H9 (cell line): Measurements from ENCODE around the gene SETD3. TPM values are rescaled to one million over a fixed set of nuclear protein-coding genes. Genes with fewer than 3 reads are reported as not detected.

Experiments
- DNase-seq: peaks from one replicate; pipeline ENCODE4 v3.0.0-alpha.2; 2017
- H2AFZ ChIP-seq: one replicate; pipeline ENCODE4 v1.6.1; 2013; ENCODE audit warnings: mild to moderate bottlenecking, low read length, control low read depth, moderate library complexity
- H2AK5ac ChIP-seq: 2 replicates; pipeline ENCODE4 v1.6.1; 2013; ENCODE audit warnings: low read length, control low read depth, mixed read lengths; ENCODE audit not compliant: insufficient read length
- H2BK120ac ChIP-seq: one replicate; pipeline ENCODE4 v1.6.1; 2013; ENCODE audit warnings: low read depth, mild to moderate bottlenecking, low read length, control low read depth, inconsistent platforms; ENCODE audit not compliant: poor library complexity, severe bottlenecking
- H2BK12ac ChIP-seq: 2 replicates; pipeline ENCODE4 v1.6.1; 2013; ENCODE audit warnings: low read length, control low read depth, mixed read lengths, low read depth; ENCODE audit not compliant: insufficient read length
- H2BK15ac ChIP-seq: 2 replicates; pipeline ENCODE4 v1.6.1; 2013; ENCODE audit warnings: low read depth, low read length, control low read depth
- H2BK20ac ChIP-seq: one replicate; pipeline ENCODE4 v1.6.1; 2013; ENCODE audit warnings: low read depth, mild to moderate bottlenecking, low read length, control low read depth, inconsistent platforms; ENCODE audit not compliant: poor library complexity, severe bottlenecking
- H2BK5ac ChIP-seq: 2 replicates; pipeline ENCODE4 v1.6.1; 2013; ENCODE audit warnings: low read length, control low read depth, mixed read lengths; ENCODE audit not compliant: insufficient read length
- H3K14ac ChIP-seq: 2 replicates; pipeline ENCODE4 v1.6.1; 2013; ENCODE audit warnings: low read length, control low read depth; ENCODE audit not compliant: insufficient read depth
- H3K18ac ChIP-seq: 2 replicates; pipeline ENCODE4 v1.6.1; 2013; ENCODE audit warnings: low read depth, mild to moderate bottlenecking, mixed read lengths, low read length, control low read depth; ENCODE audit not compliant: insufficient read length
- H3K23ac ChIP-seq: 2 replicates; pipeline ENCODE4 v1.6.1; 2013; ENCODE audit warnings: low read length, control low read depth, mixed read lengths, low read depth; ENCODE audit not compliant: insufficient read length
- H3K23me2 ChIP-seq: 2 replicates; pipeline ENCODE4 v1.6.1; 2013; ENCODE audit warnings: low read depth, mild to moderate bottlenecking, mixed read lengths, low read length, control low read depth; ENCODE audit not compliant: insufficient read length, poor library complexity, severe bottlenecking
- H3K27ac ChIP-seq: 2 replicates; pipeline ENCODE4 v1.5.1; 2013; ENCODE audit warnings: low read length, control low read depth, mixed read lengths, low read depth; ENCODE audit not compliant: insufficient read length
- H3K27me3 ChIP-seq: 2 replicates; pipeline ENCODE4 v1.6.1; 2013; ENCODE audit warnings: low read length, control low read depth, inconsistent platforms; ENCODE audit not compliant: insufficient read depth
- H3K4ac ChIP-seq: 2 replicates; pipeline ENCODE4 v1.6.1; 2013; ENCODE audit warnings: low read depth, mild to moderate bottlenecking, control low read depth, inconsistent platforms, low read length, moderate library complexity
- H3K4me1 ChIP-seq: 2 replicates; pipeline ENCODE4 v1.6.1; 2013; ENCODE audit warnings: low read length, control low read depth, inconsistent platforms; ENCODE audit not compliant: insufficient read depth
- H3K4me2 ChIP-seq: 2 replicates; pipeline ENCODE4 v1.6.1; 2013; ENCODE audit warnings: low read length, control low read depth, mixed read lengths; ENCODE audit not compliant: insufficient read length, insufficient read depth
- H3K56ac ChIP-seq: 2 replicates; pipeline ENCODE4 v1.6.1; 2013; ENCODE audit warnings: low read depth, mild to moderate bottlenecking, mixed read lengths, low read length, control low read depth; ENCODE audit not compliant: insufficient read length
- H3K79me1 ChIP-seq: 2 replicates; pipeline ENCODE4 v1.6.1; 2013; ENCODE audit warnings: low read depth, mild to moderate bottlenecking, moderate library complexity, low read length, control low read depth, inconsistent platforms; ENCODE audit not compliant: insufficient read depth, poor library complexity, severe bottlenecking
- H3K79me2 ChIP-seq: 2 replicates; pipeline ENCODE4 v1.6.1; 2013; ENCODE audit warnings: low read length, control low read depth, inconsistent platforms; ENCODE audit not compliant: insufficient read depth
- H3K9ac ChIP-seq: 2 replicates; pipeline ENCODE4 v1.6.1; 2013; ENCODE audit warnings: low read length, control low read depth, mixed read lengths; ENCODE audit not compliant: insufficient read length; ENCODE audit errors: extremely low read depth
- H3K9me3 ChIP-seq: one replicate; pipeline ENCODE4 v1.6.1; 2013; ENCODE audit warnings: low read depth, low read length, inconsistent platforms; ENCODE audit not compliant: control insufficient read depth
- H3T11ph ChIP-seq: one replicate; pipeline ENCODE4 v1.6.1; 2013; ENCODE audit warnings: mild to moderate bottlenecking, low read length, control low read depth, inconsistent platforms
- H4K20me1 ChIP-seq: one replicate; pipeline ENCODE4 v1.6.1; 2013; ENCODE audit not compliant: control insufficient read depth, insufficient read length, insufficient read depth
- H4K5ac ChIP-seq: 2 replicates; pipeline ENCODE4 v1.6.1; 2013; ENCODE audit warnings: low read depth, mild to moderate bottlenecking, mixed read lengths, low read length, control low read depth; ENCODE audit not compliant: insufficient read length
- H4K8ac ChIP-seq: replicated peaks from 2 replicates; pipeline ENCODE4 v1.6.1; 2013; ENCODE audit warnings: low read length, control low read depth, mixed read lengths, low read depth; ENCODE audit not compliant: insufficient read length
- H4K91ac ChIP-seq: 2 replicates; pipeline ENCODE4 v1.6.1; 2013; ENCODE audit warnings: low read depth, mild to moderate bottlenecking, moderate library complexity, mixed read lengths, low read length, control low read depth; ENCODE audit not compliant: insufficient read length
- H3K27ac Mint-ChIP-seq, 3 experiments: 2 replicates in 2 of 3; 3 replicates in 1 of 3; pipeline ENCODE4 v1.8.0; 2020 to 2021; ENCODE audit warnings: mixed read lengths in 3 of 3, mild to moderate bottlenecking in 1 of 3, moderate library complexity in 1 of 3
- H3K27me3 Mint-ChIP-seq: 2 replicates; pipeline ENCODE4 v1.8.0; 2021; ENCODE audit warnings: low read depth, mild to moderate bottlenecking, moderate library complexity, mixed read lengths
- H3K36me3 Mint-ChIP-seq, 3 experiments: 2 replicates in 2 of 3; 3 replicates in 1 of 3; pipeline ENCODE4 v1.8.0; 2020 to 2021; ENCODE audit warnings: low read depth in 3 of 3, mixed read lengths in 3 of 3; ENCODE audit not compliant: insufficient read depth in 1 of 3
- H3K4me1 Mint-ChIP-seq, 2 experiments: 2 replicates each; pipeline ENCODE4 v1.8.0; 2020; ENCODE audit warnings: mixed read lengths in 2 of 2
- H3K4me3 Mint-ChIP-seq, 2 experiments: 2 replicates in 1 of 2; 3 replicates in 1 of 2; pipeline ENCODE4 v1.8.0; 2020 to 2021; ENCODE audit warnings: mild to moderate bottlenecking in 2 of 2, mixed read lengths in 2 of 2, moderate library complexity in 1 of 2
- H3K9me3 Mint-ChIP-seq, 2 experiments: 2 replicates in 1 of 2; 3 replicates in 1 of 2; pipeline ENCODE4 v1.8.0; 2020; ENCODE audit warnings: mild to moderate bottlenecking in 2 of 2, mixed read lengths in 2 of 2, moderate library complexity in 1 of 2
- WGBS: extraction: QIAGEN DNeasy Blood & Tissue Kit; methylation state at CpG from one replicate; pipeline ENCODE4 v1.1.7; 2013; ENCODE audit warnings: missing lambda C conversion rate, low lambda C conversion rate, mixed read lengths; ENCODE audit not compliant: insufficient read length; ENCODE audit errors: extremely low coverage; 5-methylcytosine and 5-hydroxymethylcytosine counted together
- total RNA-seq: library from RNA; stranded (reverse); gene quantifications from 2 replicates; pipeline ENCODE4 v1.2.1, GENCODE V29; 2021
- TF ChIP-seq, protein P1 (sequence below): fragments of 200-600 bp; sonication (generic); conservative IDR thresholded peaks from 3 replicates; pipeline ENCODE4 v1.8.0; 2021; ENCODE audit warnings: antibody characterized with exemption, mild to moderate bottlenecking

The SETD3 gene
- total RNA-seq, 1 experiment from 2014 or later = 56.7 TPM

DNA sequence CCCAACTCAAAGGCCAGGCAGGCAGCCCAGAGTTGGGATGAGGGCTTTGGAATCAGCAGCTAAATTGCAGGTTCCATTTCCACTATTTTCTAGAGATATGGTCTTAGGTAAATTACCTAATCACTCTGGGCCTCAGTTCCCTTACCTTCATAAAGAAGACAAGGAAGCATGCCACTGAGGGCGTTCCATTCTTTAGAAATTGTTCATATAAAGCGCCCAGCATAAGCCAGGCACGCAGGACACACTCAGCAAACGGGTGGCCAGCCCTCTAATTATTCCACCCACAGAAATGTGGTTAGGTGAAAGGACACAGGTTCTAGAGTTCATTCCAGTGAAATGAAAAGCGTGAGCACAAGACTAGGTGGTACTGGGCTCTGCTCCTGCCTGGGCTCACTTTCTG, 120.8 kb downstream of the SETD3 start:
- no peak overlapping the region for H3K4ac ChIP-seq
- no peak overlapping the region for H3T11ph ChIP-seq
- no peak overlapping the region for H4K91ac ChIP-seq
- H3K18ac ChIP-seq = no peak overlapping the region
- no peaks in the 10 kb centered on the region for H4K20me1 ChIP-seq
- H2AFZ ChIP-seq = no peak overlapping the region
- no peak overlapping the region for H4K5ac ChIP-seq
- H2BK120ac ChIP-seq = no peak overlapping the region
- H2BK12ac ChIP-seq = no peak overlapping the region
- Mint-ChIP-seq H3K9me3 (no peaks in the 10 kb centered on the region), H3K27me3 (peaks cover 7% of the 10 kb centered on the region), H3K4me3 (no peak overlapping the region), H3K27ac (no peak overlapping the region), H3K36me3 (no peaks in the 10 kb centered on the region), H3K4me1 (peaks cover 23 to 29% of the 10 kb centered on the region in 2 experiments)
- H3K79me1 ChIP-seq = no peaks in the 10 kb centered on the region
- no peak overlapping the region for H3K56ac ChIP-seq
- no peak overlapping the region for H2BK5ac ChIP-seq
- no peak overlapping the region for H3K4me2 ChIP-seq
- H2BK15ac ChIP-seq = no peak overlapping the region
- WGBS = no CpG with 5 or more reads among the region's 5 CpGs
- H3K79me2 ChIP-seq = no peaks in the 10 kb centered on the region
- H3K23me2 ChIP-seq = no peaks in the 10 kb centered on the region
- H3K27me3 ChIP-seq = no peaks in the 10 kb centered on the region
- H3K9me3 ChIP-seq = no peaks in the 10 kb centered on the region
- TF ChIP-seq, protein P1, sequence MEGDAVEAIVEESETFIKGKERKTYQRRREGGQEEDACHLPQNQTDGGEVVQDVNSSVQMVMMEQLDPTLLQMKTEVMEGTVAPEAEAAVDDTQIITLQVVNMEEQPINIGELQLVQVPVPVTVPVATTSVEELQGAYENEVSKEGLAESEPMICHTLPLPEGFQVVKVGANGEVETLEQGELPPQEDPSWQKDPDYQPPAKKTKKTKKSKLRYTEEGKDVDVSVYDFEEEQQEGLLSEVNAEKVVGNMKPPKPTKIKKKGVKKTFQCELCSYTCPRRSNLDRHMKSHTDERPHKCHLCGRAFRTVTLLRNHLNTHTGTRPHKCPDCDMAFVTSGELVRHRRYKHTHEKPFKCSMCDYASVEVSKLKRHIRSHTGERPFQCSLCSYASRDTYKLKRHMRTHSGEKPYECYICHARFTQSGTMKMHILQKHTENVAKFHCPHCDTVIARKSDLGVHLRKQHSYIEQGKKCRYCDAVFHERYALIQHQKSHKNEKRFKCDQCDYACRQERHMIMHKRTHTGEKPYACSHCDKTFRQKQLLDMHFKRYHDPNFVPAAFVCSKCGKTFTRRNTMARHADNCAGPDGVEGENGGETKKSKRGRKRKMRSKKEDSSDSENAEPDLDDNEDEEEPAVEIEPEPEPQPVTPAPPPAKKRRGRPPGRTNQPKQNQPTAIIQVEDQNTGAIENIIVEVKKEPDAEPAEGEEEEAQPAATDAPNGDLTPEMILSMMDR = no peak
- H2BK20ac ChIP-seq = no peak overlapping the region
- no peak overlapping the region for H3K23ac ChIP-seq
- no peaks in the 10 kb centered on the region for H3K4me1 ChIP-seq
- no peak overlapping the region for H2AK5ac ChIP-seq
- DNase-seq = no peak
- H4K8ac ChIP-seq = no peak overlapping the region
- no peak overlapping the region for H3K9ac ChIP-seq
- no peak overlapping the region for H3K14ac ChIP-seq
- H3K27ac ChIP-seq = no peak overlapping the region
